GM23248 (cell line): ENCODE measurements around the gene TFAP2B. TPM values are rescaled to one million over a fixed set of nuclear protein-coding genes. Genes with fewer than 3 reads are reported as not detected.

ENCODE experiments used
- DNase-seq: peaks from one replicate; pipeline ENCODE4 v3.0.0-alpha.2; 2015
- H2AFZ ChIP-seq: fragments of 200-600 bp; sonication (generic); 2 replicates; pipeline ENCODE4 v1.6.1; 2016; ENCODE audit warnings: antibody characterized with exemption
- H3F3A ChIP-seq: fragments of 200-600 bp; sonication (generic); 2 replicates; pipeline ENCODE4 v1.6.1; 2016; ENCODE audit warnings: mild to moderate bottlenecking, antibody characterized with exemption, mixed run types; ENCODE audit not compliant: insufficient read depth
- H3K27ac ChIP-seq: fragments of 200-600 bp; sonication (generic); 2 replicates; pipeline ENCODE4 v1.5.1; 2016; ENCODE audit warnings: mild to moderate bottlenecking
- H3K27me3 ChIP-seq: fragments of 200-600 bp; sonication (generic); replicated peaks from 2 replicates; pipeline ENCODE4 v1.6.1; 2016; ENCODE audit warnings: mild to moderate bottlenecking; ENCODE audit not compliant: insufficient read depth
- H3K36me3 ChIP-seq: fragments of 200-600 bp; sonication (generic); 2 replicates; pipeline ENCODE4 v1.6.1; 2016; ENCODE audit warnings: low read depth, mild to moderate bottlenecking
- H3K4me1 ChIP-seq: fragments of 200-600 bp; sonication (generic); 2 replicates; pipeline ENCODE4 v1.6.1; 2016; ENCODE audit warnings: mild to moderate bottlenecking; ENCODE audit not compliant: insufficient read depth
- H3K4me2 ChIP-seq: fragments of 200-600 bp; sonication (generic); one replicate; pipeline ENCODE4 v1.6.1; 2016; ENCODE audit warnings: mild to moderate bottlenecking; ENCODE audit not compliant: unreplicated experiment
- H3K4me3 ChIP-seq: fragments of 200-600 bp; sonication (generic); 2 replicates; pipeline ENCODE4 v1.5.1; 2016; ENCODE audit warnings: mild to moderate bottlenecking
- H3K79me2 ChIP-seq: fragments of 200-600 bp; sonication (generic); 2 replicates; pipeline ENCODE4 v1.6.1; 2016; ENCODE audit warnings: mild to moderate bottlenecking; ENCODE audit not compliant: insufficient read depth
- H3K9ac ChIP-seq: fragments of 200-600 bp; sonication (generic); 2 replicates; pipeline ENCODE4 v1.6.1; 2016; ENCODE audit warnings: mild to moderate bottlenecking
- H3K9me2 ChIP-seq: fragments of 200-600 bp; sonication (generic); 2 replicates; pipeline ENCODE4 v1.6.1; 2016; ENCODE audit warnings: mixed run types, mild to moderate bottlenecking, moderate library complexity; ENCODE audit not compliant: insufficient read depth
- H3K9me3 ChIP-seq: fragments of 200-600 bp; sonication (generic); one replicate; pipeline ENCODE4 v1.6.1; 2017; ENCODE audit warnings: low read depth
- H4K20me1 ChIP-seq: fragments of 200-600 bp; sonication (generic); 2 replicates; pipeline ENCODE4 v1.6.0; 2016; ENCODE audit not compliant: insufficient read depth
- EZH2 ChIP-seq: fragments of 200-600 bp; sonication (generic); IDR thresholded peaks from 2 replicates; pipeline ENCODE4 v1.6.1; 2018; ENCODE audit warnings: antibody characterized with exemption, mild to moderate bottlenecking; ENCODE audit not compliant: insufficient read depth, poor library complexity, severe bottlenecking
- EZH2phosphoT487 ChIP-seq: fragments of 200-600 bp; sonication (generic); IDR thresholded peaks from 2 replicates; pipeline ENCODE4 v1.6.1; 2018; ENCODE audit warnings: antibody characterized with exemption, moderate library complexity, mild to moderate bottlenecking, low read depth; ENCODE audit not compliant: insufficient read depth
- WGBS, 2 experiments: methylation state at CpG; one replicate each; pipeline ENCODE4 v1.1.6; 2015 to 2017; ENCODE audit warnings: low lambda C conversion rate in 2 of 2, low coverage in 1 of 2; ENCODE audit errors: missing lambda C conversion rate in 2 of 2; 5-methylcytosine and 5-hydroxymethylcytosine counted together
- in situ Hi-C: fragments of 300-500 bp; cut with MboI; formaldehyde crosslinking; loops from 2 replicates; pipeline ENCODE4 v1.15.0; 2020
- polyA plus RNA-seq: library from polyadenylated mRNA; unstranded; fragments of >200 nt; fragmentation: Nextera tagmentation; extraction: Ambion mirVana; gene quantifications from 2 replicates; pipeline ENCODE4 v1.2.1, GENCODE V29; 2016
- total RNA-seq: library from RNA; depleted of rRNA; stranded (reverse); fragments of >200 nt; shearing (Covaris generic); gene quantifications from 2 replicates; pipeline ENCODE4 v1.2.3, GENCODE V29; 2014

The TFAP2B gene
- total and polyA plus RNA-seq, 2 experiments from 2014 or later = not detected

GRCh38 chr6:50851049-50851845 lies 32.6 kb downstream of the TFAP2B start:
- WGBS, 2 experiments = 6 to 8% methylated on average over 31 of the region's 31 CpGs
- no peak overlapping the region for H3K9ac ChIP-seq
- H3K27ac ChIP-seq = no peak overlapping the region
- H3K4me2 ChIP-seq = no peak overlapping the region
- H3K9me2 ChIP-seq = no peaks in the 10 kb centered on the region
- H3K4me1 ChIP-seq = no peaks in the 10 kb centered on the region
- no peaks in the 10 kb centered on the region for H3K79me2 ChIP-seq
- H3K36me3 ChIP-seq = no peaks in the 10 kb centered on the region
- H2AFZ ChIP-seq = no peak overlapping the region
- H3K27me3 ChIP-seq = peaks cover 34% of the 10 kb centered on the region
- H3F3A ChIP-seq = no peaks in the 10 kb centered on the region
- TF ChIP-seq EZH2phosphoT487 (no peak), EZH2 (no peak)
- DNase-seq = no peak
- in situ Hi-C loops = no loop called here
- H4K20me1 ChIP-seq = no peaks in the 10 kb centered on the region
- no peaks in the 10 kb centered on the region for H3K9me3 ChIP-seq
- no peak overlapping the region for H3K4me3 ChIP-seq

GRCh38 chr6:50853939-50854338 lies 35.3 kb downstream of the TFAP2B start:
- Histone ChIP-seq H3K4me1 (no peaks in the 10 kb centered on the region), H3K79me2 (no peaks in the 10 kb centered on the region), H3K36me3 (no peaks in the 10 kb centered on the region), H3K27me3 (peaks cover 17% of the 10 kb centered on the region), H3F3A (no peaks in the 10 kb centered on the region), H3K4me2 (no peak overlapping the region), H3K9me2 (no peaks in the 10 kb centered on the region), H3K9me3 (no peaks in the 10 kb centered on the region), H2AFZ (no peak overlapping the region), H3K27ac (no peak overlapping the region), H3K9ac (no peak overlapping the region), H4K20me1 (no peaks in the 10 kb centered on the region), H3K4me3 (no peak overlapping the region)
- in situ Hi-C loops = no loop called here
- no peak for DNase-seq
- TF ChIP-seq EZH2 = no peak
- 3 to 4% methylated on average over 6 of the region's 6 CpGs for WGBS, 2 experiments

- Histone ChIP-seq H4K20me1 (no peaks in the 10 kb centered on the region), H3K4me1 (no peaks in the 10 kb centered on the region), H2AFZ (no peak overlapping the region), H3K4me3 (no peak overlapping the region), H3K9ac (no peak overlapping the region), H3K4me2 (no peak overlapping the region), H3F3A (no peaks in the 10 kb centered on the region), H3K9me3 (no peaks in the 10 kb centered on the region), H3K27me3 (no peaks in the 10 kb centered on the region), H3K79me2 (no peaks in the 10 kb centered on the region), H3K36me3 (no peaks in the 10 kb centered on the region), H3K9me2 (no peaks in the 10 kb centered on the region), H3K27ac (no peak overlapping the region)
- WGBS, 2 experiments = 0 to 5% methylated on average over 1 of the region's 1 CpG
- TF ChIP-seq EZH2 (no peak), EZH2phosphoT487 (no peak)
- DNase-seq = no peak
- in situ Hi-C loops = no loop called here
Observed at GRCh38 chr6:50861692-50862091, 43.0 kb downstream of the TFAP2B start.

- Histone ChIP-seq H3F3A (no peaks in the 10 kb centered on the region), H3K79me2 (no peaks in the 10 kb centered on the region), H3K9me2 (no peaks in the 10 kb centered on the region; the same call in 1 of the 2 replicates), H3K27ac (no peak overlapping the region), H3K9ac (no peak overlapping the region), H2AFZ (no peak overlapping the region), H3K27me3 (no peaks in the 10 kb centered on the region), H3K4me3 (no peak overlapping the region), H3K4me2 (no peak overlapping the region), H3K9me3 (no peaks in the 10 kb centered on the region), H3K4me1 (no peaks in the 10 kb centered on the region), H3K36me3 (no peaks in the 10 kb centered on the region), H4K20me1 (no peaks in the 10 kb centered on the region)
- TF ChIP-seq EZH2phosphoT487 = no peak
- no peak for TF ChIP-seq EZH2
- in situ Hi-C loops = no loop called here
- 3% methylated on average over 3 of the region's 3 CpGs for WGBS, 2 experiments
- DNase-seq = no peak
Observed at GRCh38 chr6:50862176-50862575, 43.5 kb downstream of the TFAP2B start.
